ENCODE results near the gene CAMK2A.

GRCh38 chr5:150248946-150249345 is 40.6 kb downstream of the CAMK2A start:
- no peak for TF ChIP-seq RXRA (IDR thresholded peaks at IDR 0.05)
- no peak for TF ChIP-seq EGR1 (IDR thresholded peaks at IDR 0.05; ENCODE audit: low read depth in 2 of 2)
- no peak for TF ChIP-seq RAD21 (IDR thresholded peaks at IDR 0.05)
- no peak for TF ChIP-seq TAF1 (conservative IDR thresholded peaks at IDR 0.05)
- TF ChIP-seq CTCF (IDR thresholded peaks at IDR 0.05; ENCODE audit: low read depth, low read length, missing input control) = no peak
- no peak for TF ChIP-seq MAX (IDR thresholded peaks at IDR 0.05)
- TF ChIP-seq JUND (IDR thresholded peaks at IDR 0.05) = no peak
- no peak for TF ChIP-seq GABPA (IDR thresholded peaks at IDR 0.05 in 1 of 2, conservative IDR thresholded peaks at IDR 0.05 in 1 of 2)
- TF ChIP-seq FOXA1 (IDR thresholded peaks at IDR 0.05) = no peak
- no peak for TF ChIP-seq REST (IDR thresholded peaks at IDR 0.05)
- no peak for TF ChIP-seq YY1 (IDR thresholded peaks at IDR 0.05)
- TF ChIP-seq SP1 (IDR thresholded peaks at IDR 0.05) = no peak
